ENCODE measurements around the gene ZNF311. TPM values are rescaled to one million over a fixed set of nuclear protein-coding genes. Genes with fewer than 3 reads are reported as not detected.
A peak's percentile ranks its signal among the peaks of the same experiment; 100 is the strongest.

The ZNF311 gene
- total and polyA plus RNA-seq, 2 of the 13 experiments (the other 11 are each of a cell fraction or from before 2014, with no cell fraction given), result not detected

- TF ChIP-seq TGIF2 (CRISPR knock-in tag; IDR thresholded peaks at IDR 0.05) (0 out of 2 replicates have a peak, but pooled peaks have one; percentile 76), SSRP1 (CRISPR knock-in tag; IDR thresholded peaks at IDR 0.05) (no peak), SETDB1 (CRISPR knock-in tag; IDR thresholded peaks at IDR 0.05; ENCODE audit: borderline replicate concordance) (no peak), ZMAT5 (CRISPR knock-in tag; IDR thresholded peaks at IDR 0.05; ENCODE audit: borderline replicate concordance, low read depth) (no peak), ZNF580 (CRISPR knock-in tag; IDR thresholded peaks at IDR 0.05; ENCODE audit: borderline replicate concordance, low read depth) (no peak), ZFYVE20 (CRISPR knock-in tag; IDR thresholded peaks at IDR 0.05; ENCODE audit: borderline replicate concordance, low read depth) (no peak), SMARCC2 (IDR thresholded peaks at IDR 0.05) (no peak), KDM4B (CRISPR knock-in tag; IDR thresholded peaks at IDR 0.05) (no peak), PPARG (CRISPR knock-in tag; conservative IDR thresholded peaks at IDR 0.05) (0 out of 2 replicates have a peak, but pooled peaks have one; percentile 21), RXRB (CRISPR knock-in tag; IDR thresholded peaks at IDR 0.05; ENCODE audit: borderline replicate concordance) (no peak), HMG20A (CRISPR knock-in tag; IDR thresholded peaks at IDR 0.05; ENCODE audit: borderline replicate concordance) (peak; percentile 5; the same call in 1 of the 2 replicates), ZNF619 (CRISPR knock-in tag; IDR thresholded peaks at IDR 0.05) (no peak; the same call in 1 of the 2 replicates), DNMT3B (CRISPR knock-in tag; conservative IDR thresholded peaks at IDR 0.05) (0 out of 2 replicates have a peak, but pooled peaks have one; percentile 27), ZNF687 (CRISPR knock-in tag; IDR thresholded peaks at IDR 0.05) (no peak), ZC3H4 (CRISPR knock-in tag; IDR thresholded peaks at IDR 0.05; ENCODE audit: borderline replicate concordance) (0 out of 2 replicates have a peak, but pooled peaks have one; percentile 54), CEBPB (IDR thresholded peaks at IDR 0.05; ENCODE audit: borderline replicate concordance, low read depth, low read length) (no peak)
Observed at GRCh38 chr6:28980137-28980851, 24.8 kb downstream of the ZNF311 start (continued).
